Aorta (tissue), 5 donors: ENCODE measurements around the gene AMDHD2. TPM values are rescaled to one million over a fixed set of nuclear protein-coding genes. Genes with fewer than 3 reads are reported as not detected.
"Not testable (repeated sequence)": the region's sequence is repeated elsewhere in the genome, so short reads cannot be mapped to it uniquely, and the experiment has no call there.

Experiments
- ATAC-seq: fragments of 200-7000 bp; cut with Tn5 transposase; one replicate; pipeline ENCODE4 v1.9.1; 2022; ENCODE audit warnings: moderate library complexity; ENCODE audit not compliant: low FRiP score
- DNase-seq, 2 donors: peaks; one replicate each; pipeline ENCODE4 v3.0.0-alpha.2; 2020
- H3K27ac ChIP-seq, 2 donors: one replicate each; pipeline ENCODE4 v1.5.1; 2013; ENCODE audit warnings: low read length in 2 of 2, mild to moderate bottlenecking in 2 of 2, moderate library complexity in 2 of 2, control low read depth in 1 of 2, inconsistent platforms in 1 of 2, low read depth in 1 of 2
- H3K27me3 ChIP-seq, 2 donors: one replicate each; pipeline ENCODE4 v1.6.1; 2013; ENCODE audit warnings: control low read depth in 1 of 2, low read length in 1 of 2, mild to moderate bottlenecking in 1 of 2, moderate library complexity in 1 of 2; ENCODE audit not compliant: insufficient read depth in 2 of 2, control insufficient read depth in 1 of 2
- H3K36me3 ChIP-seq, 2 donors: one replicate each; pipeline ENCODE4 v1.6.1; 2013; ENCODE audit warnings: control low read depth in 1 of 2, low read length in 1 of 2, mild to moderate bottlenecking in 1 of 2; ENCODE audit not compliant: insufficient read depth in 2 of 2, control insufficient read depth in 1 of 2
- H3K4me1 ChIP-seq, 2 donors: one replicate each; pipeline ENCODE4 v1.6.1; 2013; ENCODE audit warnings: low read length in 2 of 2, control low read depth in 1 of 2, mild to moderate bottlenecking in 1 of 2, moderate library complexity in 1 of 2; ENCODE audit not compliant: insufficient read depth in 2 of 2, control insufficient read depth in 1 of 2
- H3K4me3 ChIP-seq, 2 donors: one replicate each; pipeline ENCODE4 v1.5.1; 2013; ENCODE audit warnings: low read length in 2 of 2, control low read depth in 1 of 2, mild to moderate bottlenecking in 1 of 2
- H3K9me3 ChIP-seq: one replicate; pipeline ENCODE4 v1.6.1; 2013; ENCODE audit warnings: mild to moderate bottlenecking, low read length; ENCODE audit not compliant: control insufficient read depth
- WGBS, 2 donors: extraction: QIAGEN DNeasy Blood & Tissue Kit; methylation state at CpG; one replicate each; pipeline ENCODE4 v1.1.7; 2013; 5-methylcytosine and 5-hydroxymethylcytosine counted together
- intact Hi-C, 2 donors: fragments of 100-400 bp; cut with DNase I; formaldehyde crosslinking; loops; one replicate each; pipeline versions ENCODE4 v1.14.2 to v1.15.0; 2022
- polyA plus RNA-seq, 2 donors: library from polyadenylated mRNA; stranded (reverse); fragments of 200-250 nt; gene quantifications; one replicate each; pipeline ENCODE4 v1.2.3, GENCODE V29; 2013
- total RNA-seq, 2 donors: library from RNA; stranded (reverse); fragmentation: NEBNext Ultra II Directional; extraction: Animal tissue kit (Norgen Biotek cat#: 25700); gene quantifications; one replicate each; pipeline ENCODE4 v1.2.1, GENCODE V29; 2021
- donor health status: healthy with polysubstance abuse.
- donor health status: Bipolar disorder and iron deficiency.
- donor health status: DM: no; HTN: no; CAD: no.
- donor health status: DM: no; HTN: no; CAD: no.
- donor health status: DM: yes; HTN: yes; CAD: no.

Gene AMDHD2
- total and polyA plus RNA-seq, 4 donors, result 19.5 to 48.6 (median 33.3) TPM

DNA sequence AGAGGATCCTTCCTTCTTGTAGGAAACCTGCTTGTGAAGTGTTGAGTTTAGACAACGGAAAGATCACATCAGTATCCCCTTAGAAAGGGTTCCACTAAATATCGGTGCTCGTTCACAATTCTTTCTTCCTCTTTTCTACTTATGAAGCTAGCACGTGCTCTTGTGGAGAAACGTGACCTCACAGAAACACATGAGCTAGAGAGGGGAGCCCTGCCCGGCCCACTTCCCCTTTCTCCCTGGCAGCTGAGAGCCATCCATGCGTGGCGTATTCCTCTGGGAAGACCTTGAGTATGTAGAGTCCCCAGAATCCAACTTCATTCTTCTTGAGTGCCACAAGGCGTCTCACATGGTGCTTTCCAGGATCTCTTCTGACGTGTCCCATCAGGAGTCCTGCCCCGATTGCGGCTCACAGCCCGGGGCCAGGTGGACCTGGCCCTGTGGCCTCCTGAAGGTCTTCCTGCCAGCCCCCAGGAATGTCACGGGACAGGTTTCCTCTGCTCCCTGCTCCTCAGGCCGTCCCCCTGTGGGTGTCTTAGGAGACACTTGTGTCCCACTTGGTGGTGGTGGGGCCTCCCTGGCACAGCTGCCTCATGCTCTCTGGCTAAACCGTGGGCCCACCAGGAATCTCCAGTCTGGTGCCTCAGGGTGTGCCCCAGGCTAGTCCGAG is 40.1 kb downstream of the AMDHD2 start:
- 71 to 78% methylated on average over 6 to 10 of the region's 17 CpGs for WGBS, 2 donors
- H3K4me3 ChIP-seq, H3K36me3 ChIP-seq, H3K9me3 ChIP-seq, intact Hi-C loops, H3K27ac ChIP-seq, H3K4me1 ChIP-seq, H3K27me3 ChIP-seq: not testable (repeated sequence)
- DNase-seq (peak in 1 of 2 donors; percentile 27), ATAC-seq (peak; percentile 40)

DNA sequence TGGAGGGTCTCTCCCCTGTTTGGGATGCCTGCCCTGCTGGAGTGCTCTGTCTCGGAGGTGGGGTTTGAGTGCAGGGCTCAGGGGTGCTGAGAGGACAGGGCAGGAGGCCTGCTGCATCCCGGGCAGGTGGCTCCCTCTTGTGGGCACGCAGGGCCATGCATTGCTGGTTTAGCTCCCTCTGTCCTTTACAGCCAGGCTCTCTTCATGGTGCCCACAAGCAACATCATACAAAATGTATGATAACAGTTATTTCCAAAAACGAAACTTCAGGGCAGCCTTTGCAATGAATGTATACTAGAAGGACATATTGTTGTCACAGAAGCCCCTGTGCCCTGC is 40.6 kb downstream of the AMDHD2 start:
- DNase-seq (peak; percentile 83 to 84), ATAC-seq (peak; percentile 71)
- H3K4me1 ChIP-seq, H3K27ac ChIP-seq, H3K4me3 ChIP-seq, H3K9me3 ChIP-seq, H3K36me3 ChIP-seq, intact Hi-C loops, H3K27me3 ChIP-seq: not testable (repeated sequence)
- WGBS, 2 donors, result 6% methylated on average over 2 of the region's 4 CpGs; no CpG with 5 or more reads in 1 of the 2 donors

GRCh38 chr16:2567506-2567905 is 47.3 kb downstream of the AMDHD2 start:
- ATAC-seq, DNase-seq: not testable (repeated sequence)
- no CpG with 5 or more reads among the region's 6 CpGs for WGBS, 2 donors

GRCh38 chr16:2568573-2568972 is 48.4 kb downstream of the AMDHD2 start:
- intact Hi-C loops, H3K27ac ChIP-seq, H3K9me3 ChIP-seq, H3K4me1 ChIP-seq, H3K27me3 ChIP-seq, H3K36me3 ChIP-seq, DNase-seq, ATAC-seq, H3K4me3 ChIP-seq: not testable (repeated sequence)
- WGBS, 2 donors, result no CpG with 5 or more reads among the region's 11 CpGs

More at GRCh38 chr16:2567506-2567905, 47.3 kb downstream of the AMDHD2 start:
- H3K4me3 ChIP-seq, H3K27me3 ChIP-seq, H3K4me1 ChIP-seq, H3K9me3 ChIP-seq, H3K27ac ChIP-seq, intact Hi-C loops, H3K36me3 ChIP-seq: not testable (repeated sequence)

DNA sequence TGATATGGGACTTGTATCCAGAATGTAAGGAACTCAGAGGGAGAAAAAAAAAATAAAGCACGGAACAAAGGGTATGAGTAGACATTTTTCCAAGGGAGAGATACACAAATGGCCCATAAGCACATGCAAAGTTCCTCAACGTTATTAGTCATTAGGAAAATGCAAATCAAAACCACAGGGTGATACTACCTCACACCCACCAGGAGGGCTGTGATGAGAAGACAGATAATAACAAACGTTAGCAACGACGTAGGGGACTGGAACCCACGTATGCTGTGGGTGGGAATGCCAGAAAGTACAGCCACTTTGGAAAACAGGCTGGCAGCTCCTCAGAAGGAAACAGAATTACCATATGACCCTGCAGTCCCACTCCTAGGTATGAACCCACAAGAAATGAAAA is 52.5 kb downstream of the AMDHD2 start:
- intact Hi-C loops, H3K4me3 ChIP-seq, DNase-seq, H3K27me3 ChIP-seq, H3K36me3 ChIP-seq, ATAC-seq, H3K27ac ChIP-seq, H3K4me1 ChIP-seq, H3K9me3 ChIP-seq: not testable (repeated sequence)
- no CpG with 5 or more reads among the region's 6 CpGs for WGBS, 2 donors

- H3K36me3 ChIP-seq, H3K4me3 ChIP-seq, H3K27me3 ChIP-seq, H3K27ac ChIP-seq, H3K4me1 ChIP-seq, H3K9me3 ChIP-seq, ATAC-seq, intact Hi-C loops: not testable (repeated sequence)
- peak; percentile 4 to 11 for DNase-seq
- WGBS, 2 donors, result 95 to 97% methylated on average over 11 to 12 of the region's 21 CpGs
Measured at GRCh38 chr16:2575839-2576238, 55.7 kb downstream of the AMDHD2 start.

DNA sequence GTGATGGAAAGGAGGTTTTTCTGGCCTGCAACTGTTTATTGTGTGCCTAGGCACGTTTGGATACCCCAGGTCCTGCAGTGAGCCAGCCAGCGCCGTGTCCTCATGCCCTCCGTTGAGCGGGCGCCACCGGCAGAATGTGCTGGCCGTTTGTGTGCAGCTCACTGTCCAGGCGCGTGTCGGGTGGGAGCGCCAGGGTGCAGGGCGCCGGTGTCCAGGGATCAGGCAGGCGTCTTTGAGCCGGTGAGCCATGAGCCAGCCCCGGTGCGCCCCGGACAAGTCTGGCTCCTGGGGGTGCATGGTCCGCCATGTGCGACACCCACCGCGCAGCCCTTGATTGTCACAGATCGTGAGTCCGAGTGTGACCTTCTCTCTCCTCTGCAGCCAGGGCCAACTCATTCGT is 56.9 kb downstream of the AMDHD2 start:
- H3K9me3 ChIP-seq, intact Hi-C loops, H3K27ac ChIP-seq, H3K27me3 ChIP-seq, H3K4me3 ChIP-seq, H3K36me3 ChIP-seq, H3K4me1 ChIP-seq: not testable (repeated sequence)
- WGBS, 2 donors, result 96% methylated on average over 10 to 21 of the region's 26 CpGs
- DNase-seq (peak; percentile 1 to 26), ATAC-seq (peak; percentile 44)

- DNase-seq, H3K27ac ChIP-seq, ATAC-seq, H3K4me1 ChIP-seq, H3K9me3 ChIP-seq, H3K36me3 ChIP-seq, H3K27me3 ChIP-seq, H3K4me3 ChIP-seq, intact Hi-C loops: not testable (repeated sequence)
- 79 to 83% methylated on average over 3 to 5 of the region's 12 CpGs for whole genome bisulfite sequencing, 2 donors
Measured at GRCh38 chr16:2578905-2579304, 58.7 kb downstream of the AMDHD2 start.

DNA sequence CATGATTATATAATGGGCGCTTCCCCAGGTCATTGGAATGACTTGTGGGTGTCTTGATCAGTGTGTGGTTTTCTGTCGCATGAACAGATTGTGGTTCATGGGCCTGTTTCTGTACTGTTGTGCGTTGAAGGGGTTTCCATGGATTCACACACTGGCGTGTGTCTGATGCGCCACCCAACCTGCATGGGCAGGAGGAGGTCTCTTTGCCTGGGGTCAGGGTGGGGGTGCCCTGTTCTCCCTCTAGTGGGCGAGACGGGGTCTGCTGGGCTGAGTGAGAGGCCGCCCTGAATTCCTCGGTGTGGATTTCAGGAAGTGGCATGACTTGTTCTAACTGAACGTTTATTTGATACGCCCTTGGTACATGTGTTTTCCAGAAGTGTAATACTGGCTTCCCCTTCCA is 60.0 kb downstream of the AMDHD2 start:
- H3K4me3 ChIP-seq, intact Hi-C loops, H3K27me3 ChIP-seq, ATAC-seq, H3K36me3 ChIP-seq, H3K27ac ChIP-seq, H3K4me1 ChIP-seq, H3K9me3 ChIP-seq: not testable (repeated sequence)
- 55 to 74% methylated on average over 6 of the region's 11 CpGs for WGBS, 2 donors
- peak; percentile 33 to 34 for DNase-seq
